Kidney (tissue), 14 donors: ENCODE results near the gene CARD19. TPM values are rescaled to one million over a fixed set of nuclear protein-coding genes. Genes with fewer than 3 reads are reported as not detected.

Experiments used
- DNase-seq, 5 donors: peaks; one replicate each; pipeline ENCODE4 v3.0.0-alpha.2; 2013 to 2020
- FAIRE-seq: peaks from 2 replicates; lab custom pipeline; 2012; peaks lifted over from hg19 to GRCh38; lab: Jason Lieb, UNC
- H3K27ac ChIP-seq, 2 donors: one replicate each; pipeline ENCODE4 v1.7.0; 2013; ENCODE audit warnings: low read depth in 2 of 2, low read length in 2 of 2, inconsistent platforms in 1 of 2
- H3K27me3 ChIP-seq: one replicate; pipeline ENCODE4 v1.7.1; 2013; ENCODE audit warnings: low read length, inconsistent platforms; ENCODE audit not compliant: control insufficient read depth, insufficient read depth
- H3K36me3 ChIP-seq, 3 donors: one replicate each; pipeline versions ENCODE4 v1.7.0 to v1.7.1; 2013; ENCODE audit warnings: low read length in 3 of 3, control low read depth in 1 of 3, inconsistent platforms in 1 of 3; ENCODE audit not compliant: insufficient read depth in 3 of 3, control insufficient read depth in 2 of 3
- H3K4me1 ChIP-seq, 3 donors: one replicate each; pipeline versions ENCODE4 v1.7.0 to v1.7.1; 2013; ENCODE audit warnings: low read length in 3 of 3, inconsistent platforms in 1 of 3, low read depth in 1 of 3; ENCODE audit not compliant: control insufficient read depth in 2 of 3, insufficient read depth in 2 of 3
- H3K4me3 ChIP-seq, 3 donors: one replicate each; pipeline versions ENCODE4 v1.7.0 to v1.8.1; 2013; ENCODE audit warnings: low read length in 3 of 3, control low read depth in 1 of 3, inconsistent platforms in 1 of 3
- H3K9ac ChIP-seq, 3 donors: one replicate each; pipeline versions ENCODE4 v1.7.0 to v1.7.1; 2013; ENCODE audit warnings: low read length in 3 of 3, control low read depth in 1 of 3, inconsistent platforms in 1 of 3
- H3K9me3 ChIP-seq, 3 donors: one replicate each; pipeline versions ENCODE4 v1.7.0 to v1.7.1; 2013; ENCODE audit warnings: low read length in 3 of 3, control low read depth in 1 of 3, inconsistent platforms in 1 of 3; ENCODE audit not compliant: control insufficient read depth in 2 of 3, insufficient read depth in 1 of 3
- CTCF ChIP-seq: IDR thresholded peaks from 3 replicates; pipeline ENCODE4 v1.5.1; 2012; ENCODE audit warnings: mild to moderate bottlenecking, moderate library complexity, borderline replicate concordance; ENCODE audit not compliant: insufficient read depth; ENCODE audit errors: extremely low read depth
- intact Hi-C: fragments of 100-400 bp; cut with DNase I; formaldehyde crosslinking; loops from one replicate; pipeline ENCODE4 v1.11.1; 2022
- polyA plus RNA-seq: library from polyadenylated mRNA; stranded (reverse); fragments of 350-450 nt; fragmentation: Illumina TruSeq; extraction: RNeasy Lipid Tissue Mini Kit (QIAGEN cat#74804); gene quantifications from one replicate; pipeline ENCODE4 v1.2.3, GENCODE V29; 2014; ENCODE audit warnings: low read depth, low replicate concordance; ENCODE audit not compliant: insufficient read depth
- total RNA-seq: library from RNA; stranded (reverse); fragmentation: NEBNext Ultra II Directional; extraction: Animal tissue kit (Norgen Biotek cat#: 25700); gene quantifications from one replicate; pipeline ENCODE4 v1.2.1, GENCODE V29; 2021
- donor health status: control.
- donor health status: control.
- donor health status: control.
- donor health status: control.
- donor health status: control.
- donor health status: DM: yes; HTN: yes; CAD: no.
- donor health status: Normal renal cell carcinoma (clear cell type).

CARD19 gene
- total and polyA plus RNA-seq, 2 donors from 2014 or later = 44.5 to 49.3 TPM

GRCh38 chr9:93127395-93127911 is 31.4 kb downstream of the CARD19 start:
- intact Hi-C loops = no loop called here
- Histone ChIP-seq H3K27ac (peak overlapping the region; percentile 77 to 81), H3K9ac (peak overlapping the region in 1 of 3 donors; percentile 44), H3K27me3 (no peaks in the 10 kb centered on the region), H3K4me1 (peaks cover 0 to 63% (median 61%) of the 10 kb centered on the region in 3 donors), H3K4me3 (peak overlapping the region in 1 of 3 donors; percentile 28), H3K9me3 (no peaks in the 10 kb centered on the region), H3K36me3 (peaks cover 0 to 23% (median 16%) of the 10 kb centered on the region in 3 donors)
- no peak for FAIRE-seq
- no peak for TF ChIP-seq CTCF
- peak; percentile 43 to 81 (median 67) for DNase-seq

GRCh38 chr9:93128011-93128714 is 32.1 kb downstream of the CARD19 start:
- intact Hi-C loops = no loop called here
- peak overlapping the region in 1 of 3 donors; percentile 41 for H3K9ac ChIP-seq
- no peaks in the 10 kb centered on the region for H3K27me3 ChIP-seq
- H3K4me1 ChIP-seq = peaks cover 0 to 68% (median 67%) of the 10 kb centered on the region in 3 donors
- peak overlapping the region; percentile 29 to 81 for H3K27ac ChIP-seq
- TF ChIP-seq CTCF = no peak
- no peaks in the 10 kb centered on the region for H3K9me3 ChIP-seq
- FAIRE-seq (no peak), DNase-seq (peak in 2 of 5 donors; percentile 47 to 60)
- peak overlapping the region in 1 of 3 donors; percentile 7 for H3K4me3 ChIP-seq
- H3K36me3 ChIP-seq = peaks cover 0 to 17% (median 14%) of the 10 kb centered on the region in 3 donors

- peak overlapping the region in 1 of 3 donors; percentile 7 for H3K4me3 ChIP-seq
- H3K36me3 ChIP-seq = peaks cover 0 to 14% (median 10%) of the 10 kb centered on the region in 3 donors
- peaks cover 0 to 68% (median 68%) of the 10 kb centered on the region in 3 donors for H3K4me1 ChIP-seq
- FAIRE-seq (no peak), DNase-seq (no peak)
- no peaks in the 10 kb centered on the region for H3K27me3 ChIP-seq
- no peaks in the 10 kb centered on the region for H3K9me3 ChIP-seq
- H3K9ac ChIP-seq = peak overlapping the region in 1 of 3 donors; percentile 41
- intact Hi-C loops = no loop called here
- H3K27ac ChIP-seq = peak overlapping the region in 1 of 2 donors; percentile 29
- TF ChIP-seq CTCF = no peak
Measured at GRCh38 chr9:93128715-93129224, 32.8 kb downstream of the CARD19 start.
